RPMI7951 (cell line): Measurements from ENCODE around the gene KASH5. TPM values are rescaled to one million over a fixed set of nuclear protein-coding genes. Genes with fewer than 3 reads are reported as not detected.
"Not testable (repeated sequence)": the region's sequence is repeated elsewhere in the genome, so short reads cannot be mapped to it uniquely, and the experiment has no call there.

Experiments used
- DNase-seq: peaks from one replicate; pipeline ENCODE4 v3.0.0-alpha.2; 2012; ENCODE audit warnings: low read depth
- total RNA-seq: library from RNA; depleted of rRNA; stranded (reverse); fragments of >200 nt; shearing (Covaris generic); gene quantifications from 2 replicates; pipeline ENCODE4 v1.2.3, GENCODE V29; 2014

KASH5 gene
- total RNA-seq, 1 experiment from 2014 or later, result not detected

DNA sequence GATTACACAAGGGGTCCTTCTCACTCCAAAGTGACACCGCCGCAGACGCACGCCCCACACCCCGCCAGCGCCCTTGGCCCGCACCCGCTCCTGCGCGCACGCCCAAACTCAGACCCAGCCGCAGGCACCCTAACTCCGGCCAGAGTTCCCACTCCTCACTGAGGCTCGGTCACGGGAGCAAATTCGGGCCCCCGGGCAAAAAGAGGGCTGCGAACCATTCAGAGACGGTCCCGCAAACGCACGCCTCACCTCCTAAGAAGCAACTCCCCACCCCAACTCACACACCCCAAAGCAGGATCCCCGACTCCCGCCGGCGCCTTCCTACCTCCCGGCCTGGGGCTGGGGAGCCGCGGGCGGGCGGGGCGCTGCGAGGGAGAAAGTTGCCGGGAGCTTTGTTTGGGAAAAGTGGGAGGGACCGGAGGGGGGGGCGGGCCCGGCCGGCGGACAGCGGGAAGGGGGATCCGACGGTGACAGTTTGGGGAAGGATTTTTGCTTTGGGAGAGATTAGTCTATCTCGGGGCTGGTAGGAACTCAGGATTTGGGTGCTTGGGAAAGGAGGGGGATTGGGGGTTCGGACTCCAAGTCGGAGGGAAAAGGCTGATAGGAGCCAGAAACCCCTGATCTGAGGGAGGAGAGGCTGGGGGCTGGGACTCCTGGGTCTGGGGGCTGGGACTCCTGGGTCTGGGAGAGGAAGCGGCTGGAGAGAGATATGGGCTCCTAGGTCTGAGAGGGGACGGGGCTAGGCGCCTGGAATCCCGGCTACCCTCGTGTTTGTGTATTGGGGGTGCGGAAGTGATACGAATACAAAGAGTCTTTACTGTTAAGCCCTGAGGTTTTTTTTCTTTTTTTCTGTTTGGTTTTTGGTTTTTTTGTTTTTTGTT is 25.8 kb upstream of the KASH5 start, which contains the start of gene TEAD2:
Gene TEAD2 (minus strand): TSS at position 369 of the 881 bp plus-strand sequence. CDS start 2,341 bp downstream, outside the sequence.
- peak; percentile 63 for DNase-seq

DNA sequence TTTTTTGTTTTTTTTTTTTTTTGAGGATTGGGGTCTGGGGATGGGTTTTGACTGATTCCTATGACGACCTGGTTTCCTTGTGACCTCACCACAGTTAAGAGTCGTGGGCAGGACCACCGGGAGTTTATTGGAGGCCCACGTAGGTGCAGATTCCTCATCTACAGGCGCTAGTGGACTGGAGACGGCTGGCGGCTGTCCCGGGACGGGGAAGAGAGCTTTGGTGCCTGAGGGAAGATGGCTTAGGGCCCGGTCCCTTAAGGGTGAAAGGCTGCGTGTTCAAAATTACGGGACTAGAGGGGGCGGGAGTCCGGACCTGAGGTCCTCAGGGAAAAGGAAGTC is 25.2 kb upstream of the KASH5 start:
- no peak for DNase-seq

DNA sequence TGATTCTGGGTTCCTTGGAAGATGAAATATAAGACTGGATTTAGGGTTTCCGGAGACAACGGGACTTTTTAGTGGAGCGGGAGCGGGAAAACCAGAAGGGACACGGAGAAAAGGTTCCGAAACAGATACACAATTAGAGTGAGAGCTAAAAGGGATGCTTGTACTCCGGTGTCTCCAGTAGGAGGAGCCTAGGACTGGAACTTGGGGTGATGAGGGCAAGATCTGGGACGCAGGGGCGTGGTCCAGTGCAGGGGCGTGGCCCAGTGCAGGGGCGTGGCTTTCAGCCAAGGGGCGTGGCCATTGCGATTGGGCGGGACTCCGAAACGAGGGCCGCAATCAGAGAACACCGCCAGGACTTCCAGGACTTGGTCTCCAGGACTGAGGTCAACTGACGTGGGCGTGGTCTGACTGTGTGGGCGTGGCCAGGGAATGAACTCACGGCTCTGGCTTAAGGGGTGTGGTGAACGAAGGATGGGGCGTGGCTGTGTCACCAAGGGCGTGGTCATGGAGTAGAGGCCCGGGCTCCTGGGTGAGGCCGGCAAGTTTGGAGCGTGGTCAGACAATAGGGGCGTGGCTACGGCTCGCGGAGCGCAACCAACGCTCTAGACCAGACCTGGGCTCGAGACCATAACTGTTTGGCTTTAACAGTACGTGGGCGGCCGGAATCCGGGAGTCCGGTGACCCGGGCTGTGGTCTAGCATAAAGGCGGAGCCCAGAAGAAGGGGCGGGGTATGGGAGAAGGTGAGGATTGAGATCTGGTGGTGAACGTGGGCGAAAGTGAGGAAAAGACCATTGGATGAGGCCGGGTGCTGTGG is 24.6 kb upstream of the KASH5 start, which contains the start of gene DKKL1:
Gene DKKL1 (plus strand): TSS at position 610 of the 815 bp plus-strand sequence. CDS start 122 bp downstream, at position 732.
- peak; percentile 99 for DNase-seq

DNA sequence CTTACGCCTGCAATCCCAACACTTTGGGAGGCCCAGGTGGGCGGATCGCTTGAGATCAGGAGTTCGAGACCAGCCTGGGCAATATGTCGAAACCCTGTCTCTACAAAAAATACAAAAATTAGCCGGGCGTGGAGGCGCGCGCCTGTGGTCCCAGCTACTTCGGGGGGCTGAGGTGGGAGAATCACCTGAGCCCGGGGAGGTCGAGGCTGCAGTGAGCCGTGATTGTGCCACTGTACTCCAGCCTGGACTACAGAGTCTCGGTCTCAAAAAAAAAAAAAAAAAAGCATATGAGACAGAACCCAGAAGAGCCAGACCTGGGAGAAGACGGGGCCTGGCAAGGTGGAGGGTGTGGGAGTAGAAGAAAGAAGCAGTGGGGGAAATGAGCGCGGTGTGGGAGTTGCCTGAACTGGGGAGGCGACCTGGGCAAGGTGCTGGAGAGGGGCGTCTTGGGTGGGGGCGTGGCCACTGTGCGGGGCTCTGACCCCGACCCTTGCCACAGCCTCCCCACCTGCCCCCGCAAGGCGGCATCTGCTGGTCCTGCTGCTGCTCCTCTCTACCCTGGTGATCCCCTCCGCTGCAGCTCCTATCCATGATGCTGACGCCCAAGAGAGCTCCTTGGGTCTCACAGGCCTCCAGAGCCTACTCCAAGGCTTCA is 23.8 kb upstream of the KASH5 start:
- DNase-seq, result no peak

DNA sequence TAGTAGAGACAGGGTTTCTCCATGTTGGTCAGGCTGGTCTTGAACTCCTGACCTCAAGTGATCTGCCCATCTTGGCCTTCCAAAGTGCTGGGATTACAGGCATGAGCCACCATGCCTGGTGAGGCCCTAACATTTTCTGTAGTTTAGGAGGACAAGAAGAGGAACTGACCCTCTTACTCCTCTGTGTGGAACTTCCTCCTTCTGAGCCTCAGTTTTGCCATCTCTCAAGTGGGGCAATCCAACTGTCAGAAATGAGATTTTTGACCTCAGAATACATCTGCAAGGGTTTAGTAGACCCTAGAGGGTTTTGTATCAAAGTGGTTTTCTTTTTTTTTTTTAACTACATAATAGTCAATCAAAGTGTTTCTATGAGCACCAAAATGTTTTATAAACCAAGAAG is 21.9 kb upstream of the KASH5 start:
- DNase-seq, result no peak

DNA sequence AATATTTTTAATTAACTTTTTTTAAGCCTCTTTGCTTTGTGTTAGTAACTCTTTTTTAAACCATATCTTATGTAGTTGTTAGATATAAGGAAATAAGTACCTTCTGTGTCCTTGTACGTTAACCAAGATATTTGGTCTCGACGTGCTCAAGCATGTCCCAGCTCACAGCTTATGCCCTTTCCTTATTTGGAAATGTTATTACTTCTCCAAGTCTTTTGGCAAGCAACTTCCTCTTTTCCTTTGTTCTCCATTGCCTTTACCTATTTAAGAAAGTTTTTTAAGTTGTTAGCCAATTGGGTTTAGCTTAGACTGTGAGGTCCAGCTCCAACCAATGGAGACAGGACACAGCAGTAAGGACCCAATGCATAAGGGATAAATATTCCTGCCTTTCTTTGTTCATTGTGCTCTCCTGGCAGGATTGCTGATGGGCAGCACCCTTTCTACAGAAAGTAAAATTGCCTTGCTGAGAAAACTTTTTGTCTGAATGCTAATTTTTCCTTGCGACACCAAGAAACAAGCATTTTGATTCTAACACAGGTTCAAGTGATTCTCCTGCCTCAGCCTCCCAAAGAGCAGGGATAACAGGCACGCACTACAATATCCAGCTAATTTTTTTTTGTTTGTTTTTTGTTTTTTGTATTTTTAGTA is 19.2 kb upstream of the KASH5 start:
- no peak for DNase-seq

DNA sequence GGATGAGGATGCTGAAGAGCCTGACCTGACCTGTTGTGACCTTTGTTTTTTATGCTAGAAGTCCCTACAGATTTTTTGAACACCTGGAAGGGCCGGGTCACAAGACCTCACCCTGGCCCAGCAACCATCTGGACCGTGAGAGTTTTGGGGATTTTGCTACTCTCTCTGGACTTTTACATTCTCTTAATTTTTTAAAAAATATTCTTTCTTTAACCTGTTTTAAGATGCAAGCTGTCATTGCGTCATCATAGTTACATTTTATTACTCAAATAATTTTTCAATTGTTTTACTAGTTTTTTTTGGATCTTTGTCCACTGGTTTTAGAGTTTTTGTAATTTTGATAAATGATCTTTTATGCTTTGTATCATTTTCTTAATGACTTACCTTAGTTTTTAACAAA is 16.9 kb upstream of the KASH5 start:
- no peak for DNase-seq

DNA sequence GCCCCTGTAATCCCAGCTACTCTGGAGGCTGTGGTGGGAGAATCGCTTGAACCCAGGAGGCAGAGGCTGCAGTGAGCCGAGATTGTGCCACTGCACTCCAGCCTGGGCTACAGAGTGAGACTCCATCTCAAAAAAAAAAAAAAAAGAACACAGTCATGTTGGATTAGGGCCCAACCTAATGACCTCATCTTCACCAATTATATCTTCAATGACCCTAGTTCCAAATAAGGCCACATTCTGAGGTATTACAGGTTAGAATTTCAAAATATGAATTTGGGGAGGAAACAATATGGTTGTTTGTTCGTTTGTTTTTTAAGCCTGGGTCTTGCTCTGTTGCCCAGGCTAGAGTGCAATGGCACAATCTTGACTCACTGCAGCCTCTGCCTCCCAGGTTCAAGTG is 14.9 kb upstream of the KASH5 start:
- DNase-seq, result not testable (repeated sequence)

DNA sequence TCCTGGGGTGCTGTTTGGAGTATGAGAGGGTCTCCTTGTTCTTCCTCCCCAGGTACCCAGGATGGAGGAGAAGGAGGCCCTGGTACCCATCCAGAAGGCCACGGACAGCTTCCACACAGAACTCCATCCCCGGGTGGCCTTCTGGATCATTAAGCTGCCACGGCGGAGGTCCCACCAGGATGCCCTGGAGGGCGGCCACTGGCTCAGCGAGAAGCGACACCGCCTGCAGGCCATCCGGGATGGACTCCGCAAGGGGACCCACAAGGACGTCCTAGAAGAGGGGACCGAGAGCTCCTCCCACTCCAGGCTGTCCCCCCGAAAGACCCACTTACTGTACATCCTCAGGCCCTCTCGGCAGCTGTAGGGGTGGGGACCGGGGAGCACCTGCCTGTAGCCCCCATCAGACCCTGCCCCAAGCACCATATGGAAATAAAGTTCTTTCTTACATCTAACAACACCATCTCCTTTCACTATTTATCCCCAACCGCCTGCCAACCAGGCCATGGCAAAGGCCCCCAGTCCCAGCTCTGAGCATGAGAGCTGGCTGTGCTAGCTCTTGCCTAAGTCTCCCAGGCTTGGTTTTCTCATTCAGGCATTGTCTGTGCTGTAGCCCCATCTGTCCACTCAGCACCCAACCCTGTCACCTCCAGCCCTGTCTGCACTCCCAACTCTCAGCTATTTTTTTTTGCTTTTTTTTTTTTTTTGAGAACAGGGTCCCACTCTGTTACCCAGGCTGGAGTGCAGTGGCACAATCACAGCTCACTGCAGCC is 13.2 kb upstream of the KASH5 start:
- no peak for DNase-seq

DNA sequence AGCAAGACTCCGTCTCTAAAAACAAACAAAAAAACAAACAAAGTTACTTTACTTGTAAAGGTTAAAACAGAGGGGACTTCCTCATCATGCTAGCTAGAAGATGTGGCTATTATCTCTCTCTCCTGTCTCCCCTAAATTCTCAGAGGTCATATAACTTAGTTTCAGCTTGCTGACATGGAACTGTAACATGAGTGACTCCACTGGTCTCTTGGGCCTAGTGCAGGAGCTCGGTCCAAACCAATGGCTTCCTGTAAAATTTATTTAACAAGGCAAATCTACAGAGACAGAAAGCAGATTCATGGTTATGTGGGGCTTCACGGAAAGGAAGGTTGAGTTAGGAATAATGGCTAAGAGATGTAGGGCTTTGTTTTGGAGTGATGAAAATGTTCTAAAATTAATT is 9.5 kb upstream of the KASH5 start:
- DNase-seq, result no peak

DNA sequence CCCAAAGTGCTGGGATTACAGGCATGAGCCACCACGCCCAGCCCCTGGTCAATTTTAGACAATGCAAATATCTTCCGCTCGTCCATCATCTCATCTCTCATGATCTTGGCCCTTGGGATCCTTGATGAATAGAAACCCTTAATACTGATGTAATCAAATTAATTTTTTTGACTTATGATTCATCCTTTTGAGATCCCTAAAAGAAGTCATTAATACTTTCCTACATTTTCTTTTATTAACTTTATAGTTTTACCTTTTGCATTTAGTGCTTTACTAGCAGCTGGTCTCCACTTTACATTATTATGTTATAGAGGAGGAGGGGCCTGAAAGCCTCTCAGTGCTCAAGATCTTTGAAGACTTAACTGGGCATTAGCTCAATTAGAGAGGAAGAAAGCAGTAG is 7.7 kb upstream of the KASH5 start:
- no peak for DNase-seq

DNA sequence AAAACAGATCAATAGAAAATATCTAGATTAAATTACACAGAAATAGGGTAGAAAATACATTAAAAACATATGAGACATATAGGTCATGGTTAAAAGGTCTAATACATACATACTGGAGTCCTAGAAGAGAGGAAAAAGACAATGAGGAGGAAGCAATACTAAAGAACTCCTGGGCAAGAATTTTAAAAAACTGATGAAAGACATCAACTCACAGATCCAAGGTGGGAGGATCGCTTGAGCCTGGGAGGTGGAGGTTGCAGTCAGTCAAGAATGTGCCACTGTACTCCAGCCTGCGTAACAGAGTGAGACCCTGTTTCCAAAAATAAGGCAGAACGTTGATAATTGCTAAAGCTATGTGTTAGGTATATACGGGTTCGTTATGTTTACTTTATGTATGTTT is 5.4 kb upstream of the KASH5 start:
- no peak for DNase-seq

DNA sequence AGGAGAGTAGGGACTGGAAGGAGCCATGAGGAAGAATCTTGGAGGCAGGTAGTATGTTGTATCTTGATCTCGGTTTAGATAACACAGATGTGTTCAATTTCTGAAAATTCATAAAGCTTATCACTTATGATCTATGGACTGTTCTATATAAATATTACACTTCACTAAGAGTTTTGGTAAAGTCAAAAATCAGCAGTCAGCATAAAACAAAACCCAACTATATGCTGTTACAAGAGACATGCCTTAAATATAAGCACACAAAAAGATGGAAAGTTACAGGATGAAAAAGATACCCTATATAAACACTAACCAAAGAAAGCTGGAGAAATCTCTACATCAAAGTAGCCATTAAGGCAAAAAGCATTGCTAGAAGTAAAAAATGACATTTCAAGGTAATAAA is 4.5 kb upstream of the KASH5 start:
- DNase-seq, result no peak

DNA sequence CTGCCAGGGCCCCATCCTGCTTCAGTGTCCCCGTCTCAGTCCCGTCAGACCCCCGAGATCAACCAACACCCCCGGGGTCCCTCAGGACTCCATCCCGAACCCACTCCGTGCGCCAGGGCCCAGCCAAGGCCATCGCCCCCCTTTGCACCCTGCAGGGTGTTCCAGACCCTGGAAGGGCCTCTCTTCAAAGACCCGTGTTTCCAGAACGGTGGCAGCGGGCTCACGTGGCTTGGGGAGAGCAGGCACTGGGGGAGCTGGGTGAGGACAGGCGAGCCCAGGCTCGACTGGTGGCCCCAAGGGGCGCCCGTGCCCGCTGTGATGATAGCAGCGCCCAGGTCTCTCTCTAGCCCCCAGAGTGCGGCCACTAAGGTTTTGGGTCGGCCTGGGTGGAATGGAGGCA is 1.4 kb downstream of the KASH5 start:
- no peak for DNase-seq

DNA sequence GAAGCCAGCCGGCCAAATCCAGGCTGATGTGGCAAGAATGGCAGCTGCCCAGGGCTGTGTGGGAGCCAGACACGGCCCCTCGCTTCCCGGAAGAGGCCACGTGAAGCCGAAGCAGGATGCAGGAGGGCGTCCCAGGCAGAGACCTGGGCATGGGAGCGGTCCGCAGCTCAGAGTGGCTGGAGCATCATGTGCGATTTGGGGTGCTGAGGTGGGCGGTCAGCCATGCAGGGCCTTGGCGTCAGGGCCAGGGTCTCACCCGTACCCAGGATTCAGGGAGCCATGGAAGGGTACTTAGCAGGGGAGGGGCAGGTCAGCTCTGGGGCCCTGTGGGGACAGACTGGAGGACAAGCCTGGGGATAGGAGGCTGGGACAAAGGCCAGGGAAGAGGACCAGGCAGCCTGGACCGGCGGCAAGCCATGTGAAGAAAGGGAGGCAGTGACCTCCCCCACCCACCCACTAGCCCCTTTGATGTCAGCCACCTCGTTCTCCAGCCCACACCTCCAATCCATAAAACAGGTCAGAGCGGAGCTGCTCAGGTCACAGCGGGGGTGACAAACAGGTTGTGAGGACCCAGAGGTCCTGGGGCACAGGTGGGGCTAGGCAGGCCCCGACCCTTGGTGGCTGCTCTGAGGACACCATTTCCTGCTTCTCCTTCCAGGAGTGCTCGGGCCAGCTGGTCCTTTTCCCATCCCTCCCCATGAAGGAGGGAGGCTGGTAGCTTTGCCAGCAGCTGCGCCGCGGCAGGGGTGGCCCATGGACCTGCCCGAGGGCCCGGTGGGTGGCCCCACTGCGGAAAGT is 2.3 kb downstream of the KASH5 start:
- DNase-seq, result no peak

DNA sequence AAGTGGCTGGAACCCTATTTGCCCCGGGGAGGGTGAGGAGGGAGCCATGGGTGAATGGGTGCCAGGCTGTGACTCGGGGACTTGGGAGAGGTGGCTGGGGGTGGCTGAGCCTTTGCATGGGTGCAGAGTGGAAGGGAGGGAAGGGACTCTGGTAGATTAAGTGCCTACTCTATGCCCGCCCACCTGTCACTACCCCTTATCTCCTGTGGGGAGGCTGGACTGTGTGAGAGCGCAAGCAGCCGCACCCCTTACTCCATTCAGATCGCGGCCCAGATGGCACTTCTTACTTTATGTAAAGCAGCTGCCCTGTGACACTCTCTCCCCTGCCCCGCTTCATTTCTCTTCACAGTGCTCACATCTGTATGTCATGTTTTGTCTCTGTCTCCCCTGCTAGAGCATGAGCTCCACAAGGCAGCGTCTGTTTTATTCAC is 2.9 kb downstream of the KASH5 start:
- DNase-seq, result no peak

DNA sequence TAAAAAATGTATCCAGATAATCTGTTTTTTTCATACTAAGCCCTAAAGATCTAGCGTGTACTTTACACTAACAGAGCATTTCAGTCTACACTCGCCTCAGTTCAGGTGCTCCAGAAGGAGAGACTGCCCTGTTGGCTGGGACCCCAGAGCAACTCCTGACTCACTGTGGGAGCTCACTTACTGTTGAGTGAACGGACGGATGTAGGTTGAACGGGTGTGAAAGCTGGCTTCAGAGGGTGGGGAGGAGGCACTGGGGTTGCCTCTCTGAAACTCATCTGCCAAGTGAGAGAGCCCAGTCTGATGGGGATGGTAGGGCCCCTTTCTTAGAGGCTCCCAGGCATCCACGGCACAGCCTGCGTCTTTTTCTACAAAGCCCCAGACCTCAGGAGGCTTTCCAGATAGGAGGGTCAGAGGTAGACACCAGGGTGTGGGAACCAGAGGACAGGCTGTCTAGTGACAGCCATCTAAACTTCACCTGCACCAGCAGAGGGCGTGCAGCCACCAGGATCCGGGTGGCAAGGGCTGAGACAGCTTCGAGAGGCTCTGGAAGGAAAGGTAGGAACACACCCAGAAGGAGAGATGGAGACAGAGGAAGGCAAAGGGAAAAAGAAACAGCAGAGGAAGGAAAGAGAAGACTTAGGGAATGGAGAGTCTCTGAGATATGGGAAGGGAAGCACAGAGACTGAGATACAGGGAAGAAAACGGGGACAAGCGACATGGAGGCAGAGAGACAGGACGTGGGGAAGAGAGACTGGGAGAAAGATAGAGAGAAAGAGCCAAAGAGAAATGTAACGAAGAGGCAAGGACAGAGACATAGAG is 3.7 kb downstream of the KASH5 start:
- DNase-seq, result peak; percentile 72

DNA sequence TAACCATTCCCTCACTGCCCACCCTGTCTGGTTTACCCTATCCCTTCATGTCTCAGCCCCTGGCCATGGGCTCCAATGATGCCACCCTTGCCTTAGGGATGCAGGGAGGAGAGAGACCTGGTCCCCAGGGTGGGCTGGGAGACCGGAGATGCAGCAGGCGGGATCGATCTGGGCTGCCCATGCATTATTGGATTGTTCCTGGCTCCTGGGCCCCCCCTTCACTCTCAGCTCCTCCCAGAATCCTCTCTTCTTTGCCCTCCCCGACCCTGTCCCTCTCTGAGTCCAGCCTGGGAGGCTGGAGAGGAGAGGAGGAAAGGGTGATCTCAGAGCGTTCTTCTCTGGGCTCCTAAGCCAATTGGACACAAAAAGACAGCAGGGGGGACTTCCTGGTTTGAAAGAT is 5.8 kb downstream of the KASH5 start:
- DNase-seq, result no peak
